Smooth muscle cell (in vitro differentiated cells): ENCODE results near the gene ATP5ME. TPM values are rescaled to one million over a fixed set of nuclear protein-coding genes. Genes with fewer than 3 reads are reported as not detected.
A peak's percentile ranks its signal among the peaks of the same experiment; 100 is the strongest.
"Not testable (repeated sequence)": the region's sequence is repeated elsewhere in the genome, so short reads cannot be mapped to it uniquely, and the experiment has no call there.

Experiments
- DNase-seq: peaks from one replicate; lab custom pipeline; 2025; ENCODE audit not compliant: unreplicated experiment; lab: John Stamatoyannopoulos, UW
- H2AFZ ChIP-seq: fragments of 200-600 bp; sonication (generic); 2 replicates; pipeline ENCODE4 v1.6.0; 2016; ENCODE audit warnings: antibody characterized with exemption, low read depth, mild to moderate bottlenecking
- H3F3A ChIP-seq: fragments of 200-600 bp; sonication (generic); 2 replicates; pipeline ENCODE4 v1.6.0; 2017; ENCODE audit warnings: antibody characterized with exemption, low read depth
- H3K27ac ChIP-seq: fragments of 200-600 bp; sonication (generic); 2 replicates; pipeline ENCODE4 v1.5.1; 2016; ENCODE audit warnings: low read depth, mild to moderate bottlenecking
- H3K27me3 ChIP-seq: fragments of 200-600 bp; sonication (generic); 2 replicates; pipeline ENCODE4 v1.6.1; 2016; ENCODE audit warnings: low read depth, mild to moderate bottlenecking
- H3K36me3 ChIP-seq: fragments of 200-600 bp; sonication (generic); 2 replicates; pipeline ENCODE4 v1.5.1; 2016; ENCODE audit warnings: low read depth
- H3K4me1 ChIP-seq: fragments of 200-600 bp; sonication (generic); 2 replicates; pipeline ENCODE4 v1.5.1; 2016; ENCODE audit warnings: low read depth
- H3K4me2 ChIP-seq: fragments of 200-600 bp; sonication (generic); 2 replicates; pipeline ENCODE4 v1.6.0; 2016; ENCODE audit warnings: mild to moderate bottlenecking
- H3K4me3 ChIP-seq: fragments of 200-600 bp; sonication (generic); 2 replicates; pipeline ENCODE4 v1.5.1; 2016; ENCODE audit warnings: mild to moderate bottlenecking
- H3K79me2 ChIP-seq: fragments of 200-600 bp; sonication (generic); 2 replicates; pipeline ENCODE4 v1.6.0; 2016; ENCODE audit warnings: low read depth, mild to moderate bottlenecking
- H3K9ac ChIP-seq: fragments of 200-600 bp; sonication (generic); 2 replicates; pipeline ENCODE4 v1.6.0; 2016; ENCODE audit warnings: low read depth
- H3K9me3 ChIP-seq: fragments of 200-600 bp; sonication (generic); replicated peaks from 2 replicates; pipeline ENCODE4 v1.5.1; 2016; ENCODE audit warnings: low read depth
- H4K20me1 ChIP-seq: fragments of 200-600 bp; sonication (generic); 2 replicates; pipeline ENCODE4 v1.6.0; 2016; ENCODE audit warnings: low read depth
- WGBS: methylation state at CpG from one replicate; pipeline ENCODE4 v1.1.7; 2016; ENCODE audit warnings: low lambda C conversion rate; 5-methylcytosine and 5-hydroxymethylcytosine counted together
- polyA plus RNA-seq: library from polyadenylated mRNA; unstranded; fragments of >200 nt; fragmentation: Nextera tagmentation; extraction: Ambion mirVana; gene quantifications from 2 replicates; pipeline ENCODE4 v1.2.1, GENCODE V29; 2016
- total RNA-seq: library from RNA; depleted of rRNA; stranded (reverse); fragments of >200 nt; gene quantifications from 2 replicates; pipeline ENCODE4 v1.2.3, GENCODE V29; 2014
- TF ChIP-seq, protein P1 (sequence below): fragments of 200-600 bp; sonication (generic); IDR thresholded peaks from 2 replicates; pipeline ENCODE4 v1.5.1; 2017; ENCODE audit warnings: borderline replicate concordance, mild to moderate bottlenecking, antibody characterized with exemption; ENCODE audit not compliant: insufficient read depth, poor library complexity, severe bottlenecking

The ATP5ME gene
- total and polyA plus RNA-seq, 2 experiments from 2014 or later, result 95.4 to 699 TPM

DNA sequence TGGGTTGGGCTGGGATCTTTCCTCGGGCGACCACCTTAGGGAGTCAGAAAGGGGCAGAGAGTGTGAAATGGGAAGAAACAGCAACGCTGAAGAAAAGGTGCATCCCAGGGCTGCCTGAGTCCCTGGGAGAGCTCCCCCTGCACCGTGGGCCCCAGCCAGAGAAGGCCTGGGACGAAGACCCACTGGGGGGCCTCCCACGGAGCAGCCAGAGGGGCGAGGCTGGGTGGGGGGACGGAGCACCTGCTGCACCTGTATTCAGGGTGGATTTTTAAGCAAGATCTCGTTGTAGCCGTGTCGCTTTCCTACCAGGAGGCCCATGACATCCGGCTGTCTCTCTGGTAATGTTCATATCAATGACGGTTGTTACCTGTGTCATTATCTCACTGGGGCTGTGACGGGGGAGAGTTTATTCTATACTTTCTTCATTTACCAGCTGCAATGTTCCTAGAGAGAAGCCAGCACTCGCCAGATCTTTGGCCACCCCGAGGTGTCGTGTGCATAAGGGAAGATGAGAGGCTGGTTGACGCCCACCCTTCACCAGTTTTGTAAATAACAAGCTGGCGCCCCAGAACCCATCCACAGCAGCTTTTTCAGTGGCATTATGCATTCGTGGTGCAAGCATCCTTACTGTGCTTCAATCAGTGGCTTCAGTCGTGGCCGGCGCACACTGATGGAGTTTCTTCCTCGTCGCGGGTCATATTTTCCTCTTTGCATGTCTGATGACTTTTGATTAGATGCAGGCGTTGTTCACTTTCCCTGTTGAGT lies 25.9 kb upstream of the ATP5ME start:
- DNase-seq, result no peak
- Histone ChIP-seq H3K27ac (no peak overlapping the region), H3F3A (no peaks in the 10 kb centered on the region), H3K4me3 (no peak overlapping the region), H2AFZ (no peak overlapping the region), H3K4me1 (no peaks in the 10 kb centered on the region), H3K9me3 (no peaks in the 10 kb centered on the region), H3K79me2 (no peaks in the 10 kb centered on the region), H3K36me3 (no peaks in the 10 kb centered on the region), H4K20me1 (no peaks in the 10 kb centered on the region), H3K27me3 (no peaks in the 10 kb centered on the region), H3K9ac (no peak overlapping the region), H3K4me2 (no peak overlapping the region)
- WGBS, result 92% methylated on average over 27 of the region's 27 CpGs
- TF ChIP-seq, protein P1, sequence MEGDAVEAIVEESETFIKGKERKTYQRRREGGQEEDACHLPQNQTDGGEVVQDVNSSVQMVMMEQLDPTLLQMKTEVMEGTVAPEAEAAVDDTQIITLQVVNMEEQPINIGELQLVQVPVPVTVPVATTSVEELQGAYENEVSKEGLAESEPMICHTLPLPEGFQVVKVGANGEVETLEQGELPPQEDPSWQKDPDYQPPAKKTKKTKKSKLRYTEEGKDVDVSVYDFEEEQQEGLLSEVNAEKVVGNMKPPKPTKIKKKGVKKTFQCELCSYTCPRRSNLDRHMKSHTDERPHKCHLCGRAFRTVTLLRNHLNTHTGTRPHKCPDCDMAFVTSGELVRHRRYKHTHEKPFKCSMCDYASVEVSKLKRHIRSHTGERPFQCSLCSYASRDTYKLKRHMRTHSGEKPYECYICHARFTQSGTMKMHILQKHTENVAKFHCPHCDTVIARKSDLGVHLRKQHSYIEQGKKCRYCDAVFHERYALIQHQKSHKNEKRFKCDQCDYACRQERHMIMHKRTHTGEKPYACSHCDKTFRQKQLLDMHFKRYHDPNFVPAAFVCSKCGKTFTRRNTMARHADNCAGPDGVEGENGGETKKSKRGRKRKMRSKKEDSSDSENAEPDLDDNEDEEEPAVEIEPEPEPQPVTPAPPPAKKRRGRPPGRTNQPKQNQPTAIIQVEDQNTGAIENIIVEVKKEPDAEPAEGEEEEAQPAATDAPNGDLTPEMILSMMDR, result no peak

DNA sequence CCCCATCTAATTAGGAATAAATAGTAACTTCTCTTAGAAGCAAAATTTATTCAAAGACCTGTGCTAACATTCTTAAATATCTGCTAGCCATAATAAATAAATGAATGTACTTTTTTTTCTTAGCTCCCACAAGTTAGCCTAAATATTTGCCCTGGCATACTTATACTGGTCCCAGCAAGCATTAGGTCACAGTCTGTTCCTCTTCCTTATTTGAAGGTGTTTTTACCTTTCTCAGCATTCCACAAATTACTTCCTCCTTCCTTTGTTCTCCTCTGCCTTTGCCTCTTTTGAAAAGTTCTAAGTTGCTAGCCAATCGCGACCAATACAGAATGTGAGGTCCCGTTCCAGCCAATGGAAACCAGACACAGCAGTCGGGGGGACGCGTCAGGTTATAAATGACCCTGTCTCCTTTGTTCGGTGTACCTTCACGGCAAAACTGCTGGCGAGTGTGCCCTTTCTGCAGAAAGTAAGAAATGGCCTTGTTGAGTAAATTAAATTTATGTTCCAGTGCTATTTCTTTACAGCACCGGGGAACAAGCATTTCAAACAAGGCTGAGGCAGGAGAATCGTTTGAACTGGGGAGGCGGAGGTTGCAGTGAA lies 20.4 kb upstream of the ATP5ME start:
- H4K20me1 ChIP-seq, H3K27ac ChIP-seq, H3K27me3 ChIP-seq, H3K36me3 ChIP-seq, H3K4me1 ChIP-seq, DNase-seq, H3F3A ChIP-seq, H3K4me3 ChIP-seq, H3K4me2 ChIP-seq, H3K9ac ChIP-seq, H3K9me3 ChIP-seq, H2AFZ ChIP-seq, H3K79me2 ChIP-seq: not testable (repeated sequence)
- 80% methylated on average over 12 of the region's 12 CpGs for WGBS

DNA sequence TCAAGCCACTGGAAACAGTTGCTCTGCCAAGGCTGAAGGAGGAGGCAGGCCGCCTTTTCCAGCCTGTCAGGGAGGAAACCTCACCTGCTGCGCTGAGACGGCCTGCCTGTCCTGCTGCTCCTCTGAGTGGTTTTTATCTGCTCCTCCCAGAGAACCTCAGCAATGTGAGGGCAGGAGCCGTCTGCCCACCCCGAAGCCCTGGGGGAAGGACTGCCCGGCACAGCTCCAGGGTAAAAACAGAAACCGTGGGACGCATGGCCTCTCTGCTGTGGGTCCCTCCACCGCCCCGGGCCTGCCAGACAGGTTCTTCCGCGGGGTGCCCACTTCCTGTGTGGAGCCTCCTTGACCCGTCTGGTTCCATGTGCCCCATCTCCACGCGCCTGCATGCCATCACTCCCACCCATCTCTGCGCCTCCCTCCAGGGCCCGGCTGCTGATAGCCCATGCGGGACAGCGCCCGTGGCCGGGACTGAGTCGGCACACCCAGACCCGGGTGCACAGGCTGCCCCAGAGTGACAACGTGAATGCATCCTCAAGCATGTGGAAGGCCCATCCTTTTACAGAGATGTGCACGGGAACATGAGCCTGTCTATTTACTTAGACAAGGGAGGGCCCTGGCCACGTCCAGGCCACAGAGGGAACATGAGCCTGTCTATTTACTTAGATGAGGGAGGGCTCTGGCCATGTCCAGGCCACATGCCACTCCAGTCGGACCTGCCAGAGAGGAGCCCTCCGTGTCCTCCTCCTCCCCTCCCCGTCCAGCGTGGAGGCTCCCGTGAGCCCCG lies 18.9 kb upstream of the ATP5ME start:
- Histone ChIP-seq H3K4me1 (peaks cover 10% of the 10 kb centered on the region), H3K27ac (no peak overlapping the region), H3K4me2 (no peak overlapping the region), H3K79me2 (no peaks in the 10 kb centered on the region), H3K9ac (no peak overlapping the region), H3K27me3 (no peaks in the 10 kb centered on the region), H2AFZ (no peak overlapping the region), H3F3A (peaks cover 6% of the 10 kb centered on the region), H3K36me3 (no peaks in the 10 kb centered on the region), H3K9me3 (no peaks in the 10 kb centered on the region), H4K20me1 (no peaks in the 10 kb centered on the region), H3K4me3 (no peak overlapping the region)
- TF ChIP-seq, protein P1, result no peak
- DNase-seq, result no peak
- 66% methylated on average over 32 of the region's 32 CpGs for WGBS

DNA sequence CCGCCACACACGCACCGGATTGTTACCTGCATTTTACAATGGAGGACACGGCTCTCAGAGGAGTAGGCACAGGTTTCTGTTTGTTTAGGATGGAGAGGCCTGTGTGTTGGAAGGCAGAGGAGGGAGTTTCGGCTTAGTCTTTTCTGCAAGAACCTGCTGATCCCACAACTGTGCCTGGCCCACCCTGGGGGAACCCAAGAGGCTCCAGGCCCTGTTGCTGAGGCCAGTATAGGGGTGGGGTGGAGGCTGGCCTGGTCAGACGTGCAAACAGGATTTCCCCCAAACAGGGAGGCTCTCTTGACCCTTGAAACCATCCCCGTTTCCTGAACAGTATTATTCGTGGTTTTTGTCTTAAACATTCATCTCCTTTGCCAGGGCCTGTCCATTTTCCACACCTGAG lies 15.6 kb upstream of the ATP5ME start:
- Histone ChIP-seq H3K9ac (peak overlapping the region; percentile 57), H4K20me1 (no peaks in the 10 kb centered on the region), H2AFZ (peak overlapping the region; percentile 85), H3K4me3 (peak overlapping the region; percentile 57), H3K27me3 (no peaks in the 10 kb centered on the region), H3K27ac (peak overlapping the region; percentile 97), H3K36me3 (no peaks in the 10 kb centered on the region), H3F3A (peaks cover 12% of the 10 kb centered on the region), H3K4me2 (peak overlapping the region; percentile 91), H3K79me2 (peaks cover 8% of the 10 kb centered on the region), H3K9me3 (no peaks in the 10 kb centered on the region), H3K4me1 (peaks cover 10% of the 10 kb centered on the region)
- DNase-seq, result no peak
- TF ChIP-seq, protein P1, result no peak
- WGBS, result 73% methylated on average over 8 of the region's 8 CpGs
